Measurements from ENCODE around the gene PDGFC.

Gene PDGFC

DNA sequence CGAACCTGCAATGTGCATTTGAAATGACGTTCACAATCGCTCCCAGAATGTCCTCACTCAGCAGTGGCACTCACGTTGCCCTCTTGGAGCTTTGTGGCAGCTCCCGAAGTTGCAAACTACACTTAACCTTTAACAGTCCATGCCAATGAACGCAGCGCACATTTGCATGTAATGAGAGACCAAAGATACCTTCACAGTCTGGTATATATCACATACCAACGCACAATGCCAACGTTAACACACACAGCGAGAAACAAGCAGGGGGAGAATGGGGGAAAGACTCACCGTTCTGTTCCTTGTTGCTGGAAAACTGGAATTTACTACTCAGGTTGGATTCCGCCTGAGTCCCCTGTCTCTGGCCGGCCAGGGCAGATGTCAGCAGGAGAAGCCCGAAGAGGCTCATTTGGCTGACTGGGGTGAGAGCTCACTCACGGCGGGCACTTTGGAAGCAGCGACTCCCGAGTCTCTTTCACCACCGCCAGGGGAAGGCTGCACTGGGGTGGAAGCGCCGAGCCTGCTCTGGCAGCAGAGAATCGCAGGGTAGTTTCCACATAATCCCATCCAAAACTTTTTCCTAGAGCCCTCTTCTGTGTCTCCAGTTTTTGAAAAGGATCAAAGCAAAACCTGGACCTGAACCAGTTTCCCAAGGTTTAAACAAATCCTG is 966 bp downstream of the PDGFC start:
- no peak for ATAC-seq (ENCODE audit: insufficient read depth, low read depth)
- DNase-seq, result no peak
- Histone ChIP-seq H3K4me1 (ENCODE audit: insufficient read depth, low read length) (peaks cover 4% of the 10 kb centered on the region; the same call in 1 of the 2 replicates), H3K27me3 (ENCODE audit: insufficient read depth, low read length, poor library complexity) (no peaks in the 10 kb centered on the region), H3K9me3 (ENCODE audit: insufficient read depth, low read length, severe bottlenecking) (no peaks in the 10 kb centered on the region), H3K9ac (ENCODE audit: low read depth, low read length) (no peak overlapping the region), H2AFZ (ENCODE audit: low read depth, low read length) (no peak overlapping the region), H3K4me3 (ENCODE audit: low read depth in 1 of 2, low read length in 2 of 2) (no peak overlapping the region), H4K20me1 (ENCODE audit: insufficient read depth, low read length) (no peaks in the 10 kb centered on the region), H3K36me3 (ENCODE audit: insufficient read depth, low read length) (no peaks in the 10 kb centered on the region), H3K79me2 (ENCODE audit: insufficient read depth, low read length) (no peaks in the 10 kb centered on the region), H3K4me2 (ENCODE audit: insufficient read depth, low read length) (no peak overlapping the region), H3K27ac (ENCODE audit: low read length) (no peak overlapping the region)
- TF ChIP-seq, protein P1, sequence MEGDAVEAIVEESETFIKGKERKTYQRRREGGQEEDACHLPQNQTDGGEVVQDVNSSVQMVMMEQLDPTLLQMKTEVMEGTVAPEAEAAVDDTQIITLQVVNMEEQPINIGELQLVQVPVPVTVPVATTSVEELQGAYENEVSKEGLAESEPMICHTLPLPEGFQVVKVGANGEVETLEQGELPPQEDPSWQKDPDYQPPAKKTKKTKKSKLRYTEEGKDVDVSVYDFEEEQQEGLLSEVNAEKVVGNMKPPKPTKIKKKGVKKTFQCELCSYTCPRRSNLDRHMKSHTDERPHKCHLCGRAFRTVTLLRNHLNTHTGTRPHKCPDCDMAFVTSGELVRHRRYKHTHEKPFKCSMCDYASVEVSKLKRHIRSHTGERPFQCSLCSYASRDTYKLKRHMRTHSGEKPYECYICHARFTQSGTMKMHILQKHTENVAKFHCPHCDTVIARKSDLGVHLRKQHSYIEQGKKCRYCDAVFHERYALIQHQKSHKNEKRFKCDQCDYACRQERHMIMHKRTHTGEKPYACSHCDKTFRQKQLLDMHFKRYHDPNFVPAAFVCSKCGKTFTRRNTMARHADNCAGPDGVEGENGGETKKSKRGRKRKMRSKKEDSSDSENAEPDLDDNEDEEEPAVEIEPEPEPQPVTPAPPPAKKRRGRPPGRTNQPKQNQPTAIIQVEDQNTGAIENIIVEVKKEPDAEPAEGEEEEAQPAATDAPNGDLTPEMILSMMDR (IDR thresholded peaks at IDR 0.05; ENCODE audit: borderline replicate concordance, extremely low read depth, low read length, poor library complexity, severe bottlenecking), result no peak
- no peak for TF ChIP-seq EZH2 (IDR thresholded peaks at IDR 0.05; ENCODE audit: borderline replicate concordance, low read depth, low read length, severe bottlenecking)

- TF ChIP-seq EZH2 (IDR thresholded peaks at IDR 0.05; ENCODE audit: borderline replicate concordance, low read depth, low read length, severe bottlenecking), result no peak
- TF ChIP-seq, protein P1 (IDR thresholded peaks at IDR 0.05; ENCODE audit: borderline replicate concordance, extremely low read depth, low read length, poor library complexity, severe bottlenecking), result no peak
- H3K4me1 ChIP-seq (ENCODE audit: insufficient read depth, low read length), result peaks cover 4% of the 10 kb centered on the region; the same call in 1 of the 2 replicates
- H3K27me3 ChIP-seq (ENCODE audit: insufficient read depth, low read length, poor library complexity), result no peaks in the 10 kb centered on the region
- H4K20me1 ChIP-seq (ENCODE audit: insufficient read depth, low read length), result no peaks in the 10 kb centered on the region
- no peaks in the 10 kb centered on the region for H3K79me2 ChIP-seq (ENCODE audit: insufficient read depth, low read length)
- no peaks in the 10 kb centered on the region for H3K9me3 ChIP-seq (ENCODE audit: insufficient read depth, low read length, severe bottlenecking)
- H2AFZ ChIP-seq (ENCODE audit: low read depth, low read length), result no peak overlapping the region
- ATAC-seq (ENCODE audit: insufficient read depth, low read depth) (no peak), DNase-seq (no peak)
- no peak overlapping the region for H3K4me2 ChIP-seq (ENCODE audit: insufficient read depth, low read length)
- H3K4me3 ChIP-seq (ENCODE audit: low read depth in 1 of 2, low read length in 2 of 2), result no peak overlapping the region
- no peaks in the 10 kb centered on the region for H3K36me3 ChIP-seq (ENCODE audit: insufficient read depth, low read length)
- H3K9ac ChIP-seq (ENCODE audit: low read depth, low read length), result no peak overlapping the region
- no peak overlapping the region for H3K27ac ChIP-seq (ENCODE audit: low read length)
Observed at GRCh38 chr4:156969911-156970310, 1.7 kb downstream of the PDGFC start.

- no peaks in the 10 kb centered on the region for H3K27me3 ChIP-seq (ENCODE audit: insufficient read depth, low read length, poor library complexity)
- no peak overlapping the region for H3K4me3 ChIP-seq (ENCODE audit: low read depth in 1 of 2, low read length in 2 of 2)
- no peaks in the 10 kb centered on the region for H3K9me3 ChIP-seq (ENCODE audit: insufficient read depth, low read length, severe bottlenecking)
- no peak overlapping the region for H3K9ac ChIP-seq (ENCODE audit: low read depth, low read length)
- H3K79me2 ChIP-seq (ENCODE audit: insufficient read depth, low read length), result no peaks in the 10 kb centered on the region
- ATAC-seq (ENCODE audit: insufficient read depth, low read depth) (0 out of 3 replicates have a peak, but pooled peaks have one; percentile 27), DNase-seq (no peak)
- H4K20me1 ChIP-seq (ENCODE audit: insufficient read depth, low read length), result no peaks in the 10 kb centered on the region
- TF ChIP-seq EZH2 (IDR thresholded peaks at IDR 0.05; ENCODE audit: borderline replicate concordance, low read depth, low read length, severe bottlenecking), result no peak
- TF ChIP-seq, protein P1 (IDR thresholded peaks at IDR 0.05; ENCODE audit: borderline replicate concordance, extremely low read depth, low read length, poor library complexity, severe bottlenecking), result no peak
- H3K36me3 ChIP-seq (ENCODE audit: insufficient read depth, low read length), result no peaks in the 10 kb centered on the region
- H3K4me2 ChIP-seq (ENCODE audit: insufficient read depth, low read length), result no peak overlapping the region
- H3K27ac ChIP-seq (ENCODE audit: low read length), result no peak overlapping the region
- H3K4me1 ChIP-seq (ENCODE audit: insufficient read depth, low read length), result peaks cover 4% of the 10 kb centered on the region; the same call in 1 of the 2 replicates
- H2AFZ ChIP-seq (ENCODE audit: low read depth, low read length), result no peak overlapping the region
Observed at GRCh38 chr4:156969101-156969500, 2.5 kb downstream of the PDGFC start.

All from DND-41 (cell line).